Adrenal gland (tissue), 5 donors: Measurements from ENCODE around the gene POLA2.

Experiments used
- CTCF ChIP-seq, 6 experiments: fragments of 450-650 bp in 4 of 6; fragments of 200-600 bp in 2 of 6; sonication (generic) in 1 of 6; IDR thresholded peaks; 1 replicate in 5 of 6; 2 replicates in 1 of 6; pipeline versions ENCODE4 v1.5.1 to v1.8.0; 2016 to 2021; ENCODE audit warnings: antibody characterized with exemption in 6 of 6, mild to moderate bottlenecking in 2 of 6, moderate library complexity in 1 of 6
- POLR2A ChIP-seq, 2 donors: fragments of 450-650 bp; IDR thresholded peaks; one replicate each; pipeline ENCODE4 v1.6.1; 2017; ENCODE audit warnings: antibody characterized with exemption in 2 of 2, mild to moderate bottlenecking in 2 of 2, moderate library complexity in 1 of 2
- donor health status: DM: no; HTN: no; CAD: no.

GRCh38 chr11:65327021-65327420 lies 65.3 kb downstream of the POLA2 start:
- no peak for TF ChIP-seq CTCF (IDR thresholded peaks at IDR 0.05)
- TF ChIP-seq POLR2A (IDR thresholded peaks at IDR 0.05), result no peak
